ENCODE data around the gene KRT17. TPM values are rescaled to one million over a fixed set of nuclear protein-coding genes. Genes with fewer than 3 reads are reported as not detected.

KRT17 gene
- total and polyA plus RNA-seq, 9 of the 15 experiments (the other 6 are each of a cell fraction or from before 2014, with no cell fraction given): 0.23 to 0.25 TPM; not detected in 7

DNA sequence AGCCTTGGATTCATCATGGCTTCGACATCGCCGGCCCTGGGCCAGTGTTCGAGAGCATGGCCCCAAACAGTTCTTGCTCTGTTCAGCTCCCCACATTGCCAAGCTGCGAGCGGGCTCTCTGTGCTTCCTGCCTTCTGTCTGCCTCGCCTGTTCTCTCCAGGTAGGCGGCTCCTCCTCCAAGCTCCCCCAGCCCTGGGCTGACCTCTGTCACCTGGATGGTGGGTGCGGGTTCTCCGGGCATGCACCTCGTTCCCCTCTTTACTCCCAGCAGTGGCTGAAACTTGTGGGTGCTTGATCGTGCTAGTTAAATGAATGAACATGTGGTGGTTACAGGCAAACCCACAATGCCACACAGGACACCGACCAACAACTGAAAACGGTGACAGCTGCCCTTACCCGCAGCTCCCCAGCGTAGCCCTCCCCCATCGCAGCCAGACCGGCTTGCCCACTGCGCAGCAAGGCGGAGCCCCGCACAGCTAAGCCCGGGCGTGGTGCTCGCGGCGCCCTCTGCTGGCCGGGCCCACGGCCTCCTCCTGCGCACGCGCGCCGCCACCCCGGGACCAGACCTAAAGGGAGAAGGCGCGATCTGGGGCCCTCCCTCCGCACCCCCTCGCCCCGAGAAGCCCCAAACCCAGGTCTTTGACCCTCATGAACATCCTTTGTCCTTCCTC is 41.3 kb upstream of the KRT17 start (continued):
- TF ChIP-seq ETV6 (IDR thresholded peaks at IDR 0.05; ENCODE audit: borderline replicate concordance in 1 of 2, low read depth in 2 of 2, low read length in 1 of 2) (no peak), ETV6 (CRISPR knock-in tag; IDR thresholded peaks at IDR 0.05; ENCODE audit: borderline replicate concordance) (no peak), MIER1 (IDR thresholded peaks at IDR 0.05; ENCODE audit: low read depth) (no peak), EHMT2 (IDR thresholded peaks at IDR 0.05) (no peak), YY1 (IDR thresholded peaks at IDR 0.05; ENCODE audit: borderline replicate concordance in 1 of 3, control insufficient read depth in 1 of 3, extremely low read depth in 1 of 3, insufficient read depth in 3 of 3, insufficient read length in 1 of 3, insufficient replicate concordance in 2 of 3, low read depth in 1 of 3, low read length in 2 of 3) (peak in 2 of 3 experiments; percentile 45 to 68), FUS (optimal IDR thresholded peaks at IDR 0.05; ENCODE audit: low read depth, low read length) (no peak), ETS1 (conservative IDR thresholded peaks at IDR 0.05; ENCODE audit: control insufficient read depth, low read depth, low read length) (peak; percentile 64; the same call in 1 of the 2 replicates), KHSRP (IDR thresholded peaks at IDR 0.05) (no peak), ESRRB (CRISPR knock-in tag; IDR thresholded peaks at IDR 0.05; ENCODE audit: borderline replicate concordance) (no peak), GATAD2B (IDR thresholded peaks at IDR 0.05; ENCODE audit: borderline replicate concordance) (no peak; the same call in 1 of the 2 replicates), YBX1 (IDR thresholded peaks at IDR 0.05) (no peak), TAL1 (IDR thresholded peaks at IDR 0.05) (no peak), ZNF318 (IDR thresholded peaks at IDR 0.05; ENCODE audit: borderline replicate concordance in 1 of 2, low read depth in 1 of 2) (no peak), CHD1 (IDR thresholded peaks at IDR 0.05; ENCODE audit: low read length) (no peak), CSDE1 (IDR thresholded peaks at IDR 0.05) (no peak), DPF2 (IDR thresholded peaks at IDR 0.05) (no peak), DNMT1 (IDR thresholded peaks at IDR 0.05) (no peak)
- TF ChIP-seq, protein P1, sequence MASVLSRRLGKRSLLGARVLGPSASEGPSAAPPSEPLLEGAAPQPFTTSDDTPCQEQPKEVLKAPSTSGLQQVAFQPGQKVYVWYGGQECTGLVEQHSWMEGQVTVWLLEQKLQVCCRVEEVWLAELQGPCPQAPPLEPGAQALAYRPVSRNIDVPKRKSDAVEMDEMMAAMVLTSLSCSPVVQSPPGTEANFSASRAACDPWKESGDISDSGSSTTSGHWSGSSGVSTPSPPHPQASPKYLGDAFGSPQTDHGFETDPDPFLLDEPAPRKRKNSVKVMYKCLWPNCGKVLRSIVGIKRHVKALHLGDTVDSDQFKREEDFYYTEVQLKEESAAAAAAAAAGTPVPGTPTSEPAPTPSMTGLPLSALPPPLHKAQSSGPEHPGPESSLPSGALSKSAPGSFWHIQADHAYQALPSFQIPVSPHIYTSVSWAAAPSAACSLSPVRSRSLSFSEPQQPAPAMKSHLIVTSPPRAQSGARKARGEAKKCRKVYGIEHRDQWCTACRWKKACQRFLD (CRISPR knock-in tag; IDR thresholded peaks at IDR 0.05): no peak; the same call in 1 of the 2 replicates
